Hepatocyte (in vitro differentiated cells): Measurements from ENCODE around the gene TMOD2. TPM values are rescaled to one million over a fixed set of nuclear protein-coding genes. Genes with fewer than 3 reads are reported as not detected.

ENCODE experiments used
- DNase-seq: peaks from one replicate; pipeline ENCODE4 v3.0.0-alpha.2; 2016; ENCODE audit warnings: low spot score
- H2AFZ ChIP-seq: fragments of 200-600 bp; sonication (generic); 2 replicates; pipeline ENCODE4 v1.6.0; 2016; ENCODE audit warnings: antibody characterized with exemption, mild to moderate bottlenecking
- H3K27ac ChIP-seq: fragments of 200-600 bp; sonication (generic); 2 replicates; pipeline ENCODE4 v1.5.1; 2016; ENCODE audit warnings: mild to moderate bottlenecking
- H3K27me3 ChIP-seq: fragments of 200-600 bp; sonication (generic); 2 replicates; pipeline ENCODE4 v1.6.1; 2016
- H3K36me3 ChIP-seq: fragments of 200-600 bp; sonication (generic); replicated peaks from 2 replicates; pipeline ENCODE4 v1.5.1; 2016; ENCODE audit warnings: low read depth; ENCODE audit not compliant: insufficient read depth
- H3K4me1 ChIP-seq: fragments of 200-600 bp; sonication (generic); 2 replicates; pipeline ENCODE4 v1.5.1; 2016; ENCODE audit warnings: mild to moderate bottlenecking, moderate library complexity; ENCODE audit not compliant: insufficient read depth
- H3K4me2 ChIP-seq: fragments of 200-600 bp; sonication (generic); 2 replicates; pipeline ENCODE4 v1.6.0; 2016
- H3K4me3 ChIP-seq: fragments of 200-600 bp; sonication (generic); 2 replicates; pipeline ENCODE4 v1.5.1; 2016; ENCODE audit warnings: mild to moderate bottlenecking
- H3K79me2 ChIP-seq: fragments of 200-600 bp; sonication (generic); 2 replicates; pipeline ENCODE4 v1.6.0; 2017; ENCODE audit warnings: mild to moderate bottlenecking
- H3K9me2 ChIP-seq: fragments of 200-600 bp; sonication (generic); replicated peaks from 2 replicates; pipeline ENCODE4 v1.6.0; 2017; ENCODE audit warnings: mild to moderate bottlenecking; ENCODE audit not compliant: insufficient read depth
- H3K9me3 ChIP-seq: fragments of 200-600 bp; sonication (generic); 2 replicates; pipeline ENCODE4 v1.5.1; 2016; ENCODE audit warnings: low read depth, mild to moderate bottlenecking
- H4K20me1 ChIP-seq: fragments of 200-600 bp; sonication (generic); 2 replicates; pipeline ENCODE4 v1.6.0; 2016; ENCODE audit warnings: mild to moderate bottlenecking; ENCODE audit not compliant: insufficient read depth, poor library complexity, severe bottlenecking
- CTCF ChIP-seq: fragments of 200-600 bp; sonication (generic); IDR thresholded peaks from 2 replicates; pipeline ENCODE4 v1.5.1; 2016; ENCODE audit warnings: antibody characterized with exemption, mild to moderate bottlenecking; ENCODE audit not compliant: poor library complexity
- EZH2 ChIP-seq: fragments of 200-600 bp; sonication (generic); IDR thresholded peaks from 2 replicates; pipeline ENCODE4 v1.6.1; 2016; ENCODE audit warnings: antibody characterized with exemption, mild to moderate bottlenecking, borderline replicate concordance
- EZH2phosphoT487 ChIP-seq: fragments of 200-600 bp; sonication (generic); IDR thresholded peaks from one replicate; pipeline ENCODE4 v1.6.1; 2018; ENCODE audit warnings: antibody characterized with exemption, mild to moderate bottlenecking, low read depth, moderate library complexity; ENCODE audit not compliant: unreplicated experiment, severe bottlenecking
- WGBS: methylation state at CpG from one replicate; pipeline ENCODE4 v1.1.6; 2016; ENCODE audit warnings: low lambda C conversion rate; ENCODE audit errors: missing lambda C conversion rate; 5-methylcytosine and 5-hydroxymethylcytosine counted together
- polyA plus RNA-seq: library from polyadenylated mRNA; unstranded; fragments of >200 nt; fragmentation: Nextera tagmentation; extraction: Ambion mirVana; gene quantifications from 2 replicates; pipeline ENCODE4 v1.2.1, GENCODE V29; 2016
- total RNA-seq: library from RNA; depleted of rRNA; stranded (reverse); fragments of >200 nt; gene quantifications from 2 replicates; pipeline ENCODE4 v1.2.3, GENCODE V29; 2014

The TMOD2 gene
- total and polyA plus RNA-seq, 2 experiments from 2014 or later = 1.7 to 2.9 TPM

- Histone ChIP-seq H2AFZ (no peak overlapping the region), H3K9me3 (no peaks in the 10 kb centered on the region), H3K9me2 (no peaks in the 10 kb centered on the region), H3K4me3 (no peak overlapping the region), H3K27ac (no peak overlapping the region), H3K79me2 (peaks cover 100% of the 10 kb centered on the region), H4K20me1 (peaks cover 12% of the 10 kb centered on the region), H3K36me3 (no peaks in the 10 kb centered on the region), H3K4me2 (no peak overlapping the region), H3K4me1 (peaks cover 24% of the 10 kb centered on the region), H3K27me3 (no peaks in the 10 kb centered on the region)
- 84% methylated on average over 3 of the region's 3 CpGs for WGBS
- TF ChIP-seq CTCF (no peak), EZH2phosphoT487 (no peak), EZH2 (no peak)
- DNase-seq = no peak
Measured at GRCh38 chr15:51848811-51849210, 97.4 kb downstream of the TMOD2 start.

- H3K4me3 ChIP-seq = no peak overlapping the region
Measured at GRCh38 chr15:51849860-51850259, 98.5 kb downstream of the TMOD2 start.

GRCh38 chr15:51853998-51854397 is 102.6 kb downstream of the TMOD2 start:
- H4K20me1 ChIP-seq = peaks cover 13% of the 10 kb centered on the region
- TF ChIP-seq EZH2 = no peak
- no peak for TF ChIP-seq EZH2phosphoT487
- no peak for TF ChIP-seq CTCF
- no peak overlapping the region for H2AFZ ChIP-seq
- H3K36me3 ChIP-seq = no peaks in the 10 kb centered on the region
- no peak for DNase-seq
- no peak overlapping the region for H3K27ac ChIP-seq
- no peaks in the 10 kb centered on the region for H3K9me2 ChIP-seq
- WGBS = 83% methylated on average over 2 of the region's 2 CpGs
- H3K27me3 ChIP-seq = no peaks in the 10 kb centered on the region
- no peak overlapping the region for H3K4me2 ChIP-seq
- H3K4me1 ChIP-seq = no peaks in the 10 kb centered on the region
- peaks cover 92% of the 10 kb centered on the region for H3K79me2 ChIP-seq
- no peak overlapping the region for H3K4me3 ChIP-seq
- H3K9me3 ChIP-seq = no peaks in the 10 kb centered on the region

More at GRCh38 chr15:51849860-51850259, 98.5 kb downstream of the TMOD2 start:
- Histone ChIP-seq H3K4me1 (peaks cover 14% of the 10 kb centered on the region), H3K4me2 (no peak overlapping the region), H3K36me3 (no peaks in the 10 kb centered on the region), H3K79me2 (peaks cover 100% of the 10 kb centered on the region), H4K20me1 (peaks cover 13% of the 10 kb centered on the region), H3K9me2 (no peaks in the 10 kb centered on the region), H3K27me3 (no peaks in the 10 kb centered on the region), H2AFZ (no peak overlapping the region), H3K9me3 (no peaks in the 10 kb centered on the region), H3K27ac (no peak overlapping the region)
- TF ChIP-seq EZH2 (no peak), EZH2phosphoT487 (no peak), CTCF (no peak)
- 80% methylated on average over 3 of the region's 3 CpGs for WGBS
- no peak for DNase-seq

- Histone ChIP-seq H3K9me2 (no peaks in the 10 kb centered on the region), H3K4me3 (no peak overlapping the region), H3K4me1 (no peaks in the 10 kb centered on the region), H3K36me3 (no peaks in the 10 kb centered on the region), H3K27me3 (no peaks in the 10 kb centered on the region), H3K27ac (no peak overlapping the region), H3K9me3 (no peaks in the 10 kb centered on the region), H4K20me1 (peaks cover 13% of the 10 kb centered on the region), H3K4me2 (no peak overlapping the region), H2AFZ (no peak overlapping the region), H3K79me2 (peaks cover 92% of the 10 kb centered on the region)
- TF ChIP-seq EZH2phosphoT487 = no peak
- no peak for TF ChIP-seq EZH2
- TF ChIP-seq CTCF = no peak
- no peak for DNase-seq
- 92% methylated on average over 1 of the region's 1 CpG for WGBS
Measured at GRCh38 chr15:51855612-51856011, 104.2 kb downstream of the TMOD2 start.
